GM23338 (cell line): ENCODE data around the gene SLC8A1. TPM values are rescaled to one million over a fixed set of nuclear protein-coding genes. Genes with fewer than 3 reads are reported as not detected.

Experiments
- ATAC-seq: fragments of 200-7000 bp; cut with Tn5 transposase; 3 replicates; pipeline ENCODE4 v1.9.1; 2020
- DNase-seq: peaks from one replicate; pipeline ENCODE4 v3.0.0-alpha.2; 2015; ENCODE audit warnings: low spot score
- H2AFZ ChIP-seq: fragments of 200-600 bp; sonication (generic); 2 replicates; pipeline ENCODE4 v1.8.0; 2016; ENCODE audit warnings: antibody characterized with exemption, mild to moderate bottlenecking, moderate library complexity
- H3F3A ChIP-seq: fragments of 200-600 bp; sonication (generic); replicated peaks from 2 replicates; pipeline ENCODE4 v1.8.0; 2017; ENCODE audit warnings: antibody characterized with exemption, mixed run types, low read depth
- H3K27ac ChIP-seq: fragments of 200-600 bp; sonication (generic); 2 replicates; pipeline ENCODE4 v1.6.1; 2016; ENCODE audit warnings: low read depth
- H3K27me3 ChIP-seq: fragments of 200-600 bp; sonication (generic); 2 replicates; pipeline ENCODE4 v1.8.0; 2016; ENCODE audit warnings: mild to moderate bottlenecking, mixed run types, moderate library complexity; ENCODE audit not compliant: insufficient read depth
- H3K36me3 ChIP-seq: fragments of 200-600 bp; sonication (generic); 2 replicates; pipeline ENCODE4 v1.8.0; 2016; ENCODE audit warnings: mild to moderate bottlenecking; ENCODE audit not compliant: insufficient read depth
- H3K4me1 ChIP-seq: fragments of 200-600 bp; sonication (generic); 2 replicates; pipeline ENCODE4 v1.8.0; 2016; ENCODE audit warnings: mild to moderate bottlenecking, moderate library complexity; ENCODE audit not compliant: insufficient read depth
- H3K4me2 ChIP-seq: fragments of 200-600 bp; sonication (generic); 2 replicates; pipeline ENCODE4 v1.7.1; 2017; ENCODE audit warnings: mixed run types
- H3K4me3 ChIP-seq: fragments of 200-600 bp; sonication (generic); 2 replicates; pipeline ENCODE4 v1.6.1; 2016; ENCODE audit warnings: mixed run types
- H3K79me2 ChIP-seq: fragments of 200-600 bp; sonication (generic); replicated peaks from 2 replicates; pipeline ENCODE4 v1.8.0; 2017; ENCODE audit warnings: mild to moderate bottlenecking; ENCODE audit not compliant: insufficient read depth
- H3K9me2 ChIP-seq: fragments of 200-600 bp; sonication (generic); 2 replicates; pipeline ENCODE4 v1.8.0; 2017; ENCODE audit not compliant: insufficient read depth
- H4K20me1 ChIP-seq: fragments of 200-600 bp; sonication (generic); replicated peaks from 2 replicates; pipeline ENCODE4 v1.8.0; 2017; ENCODE audit warnings: mild to moderate bottlenecking; ENCODE audit not compliant: insufficient read depth
- H3K27ac Mint-ChIP-seq: 2 replicates; pipeline ENCODE4 v1.8.0; 2020; ENCODE audit warnings: inconsistent platforms, mild to moderate bottlenecking, moderate library complexity, mixed read lengths
- H3K27me3 Mint-ChIP-seq: 3 replicates; pipeline ENCODE4 v1.8.0; 2022; ENCODE audit warnings: low read depth, mild to moderate bottlenecking, moderate library complexity, mixed read lengths, inconsistent platforms; ENCODE audit not compliant: insufficient read depth, poor library complexity
- H3K36me3 Mint-ChIP-seq: 3 replicates; pipeline ENCODE4 v1.8.0; 2021; ENCODE audit warnings: low read depth, mild to moderate bottlenecking, inconsistent platforms, moderate library complexity, mixed read lengths
- H3K4me1 Mint-ChIP-seq: 3 replicates; pipeline ENCODE4 v1.8.0; 2020; ENCODE audit warnings: mild to moderate bottlenecking, inconsistent platforms, mixed read lengths
- H3K4me3 Mint-ChIP-seq: 3 replicates; pipeline ENCODE4 v1.8.0; 2021; ENCODE audit warnings: moderate library complexity, mild to moderate bottlenecking, inconsistent platforms, mixed read lengths
- H3K9me3 Mint-ChIP-seq: 3 replicates; pipeline ENCODE4 v1.8.0; 2020; ENCODE audit warnings: moderate library complexity, mild to moderate bottlenecking, inconsistent platforms, mixed read lengths
- CREB1 ChIP-seq: fragments of 250-450 bp; sonication (Bioruptor Pico); IDR thresholded peaks from 2 replicates; pipeline ENCODE4 v1.5.0; 2020; ENCODE audit warnings: low read depth, mild to moderate bottlenecking, moderate library complexity
- CTCF ChIP-seq, 2 experiments: fragments of 200-600 bp in 1 of 2; sonication (generic) in 1 of 2; conservative IDR thresholded peaks; 2 replicates each; pipeline versions ENCODE4 v1.5.1 to v1.6.1; 2016 to 2017; ENCODE audit warnings: antibody characterized with exemption in 2 of 2, low read depth in 2 of 2, mild to moderate bottlenecking in 2 of 2, moderate library complexity in 1 of 2
- ETS1 ChIP-seq: IDR thresholded peaks from 2 replicates; pipeline ENCODE4 v1.6.1; 2016; ENCODE audit warnings: antibody characterized with exemption
- EZH2 ChIP-seq: fragments of 200-600 bp; sonication (generic); IDR thresholded peaks from one replicate; pipeline ENCODE4 v1.8.0; 2017; ENCODE audit warnings: antibody characterized with exemption, mild to moderate bottlenecking, low read depth; ENCODE audit not compliant: unreplicated experiment
- EZH2phosphoT487 ChIP-seq: fragments of 200-600 bp; sonication (generic); IDR thresholded peaks from one replicate; pipeline ENCODE4 v1.8.1; 2018; ENCODE audit warnings: antibody characterized with exemption; ENCODE audit not compliant: unreplicated experiment
- JUNB ChIP-seq: IDR thresholded peaks from one replicate; pipeline ENCODE4 v1.6.1; 2016; ENCODE audit warnings: antibody characterized with exemption; ENCODE audit not compliant: unreplicated experiment
- NANOG ChIP-seq: IDR thresholded peaks from 2 replicates; pipeline ENCODE4 v1.6.1; 2016; ENCODE audit warnings: antibody characterized with exemption, borderline replicate concordance
- POLR2AphosphoS5 ChIP-seq: IDR thresholded peaks from 2 replicates; pipeline ENCODE4 v1.6.1; 2016; ENCODE audit warnings: antibody characterized with exemption, low read depth
- REST ChIP-seq: IDR thresholded peaks from one replicate; pipeline ENCODE4 v1.6.1; 2018; ENCODE audit warnings: antibody characterized with exemption; ENCODE audit not compliant: unreplicated experiment
- STAT1 ChIP-seq: IDR thresholded peaks from one replicate; pipeline ENCODE4 v1.6.1; 2016; ENCODE audit warnings: antibody characterized with exemption; ENCODE audit not compliant: unreplicated experiment
- ZNF114 ChIP-seq: fragments of 250-450 bp; sonication (Bioruptor Pico); IDR thresholded peaks from 2 replicates; pipeline ENCODE4 v1.5.0; 2020; ENCODE audit warnings: mild to moderate bottlenecking, moderate library complexity
- ZNF331 ChIP-seq: fragments of 250-450 bp; sonication (Bioruptor Pico); IDR thresholded peaks from 2 replicates; pipeline ENCODE4 v1.5.0; 2020; ENCODE audit warnings: low read depth, mild to moderate bottlenecking, moderate library complexity
- ZNF462 ChIP-seq: fragments of 250-450 bp; sonication (Bioruptor Pico); IDR thresholded peaks from 2 replicates; pipeline ENCODE4 v1.5.0; 2020; ENCODE audit warnings: mild to moderate bottlenecking, moderate library complexity
- polyA plus RNA-seq: library from polyadenylated mRNA; unstranded; fragments of >200 nt; fragmentation: Nextera tagmentation; extraction: Ambion mirVana; gene quantifications from 2 replicates; pipeline ENCODE4 v1.2.1, GENCODE V29; 2016
- total RNA-seq: library from RNA; depleted of rRNA; stranded (reverse); fragments of >200 nt; shearing (Covaris generic); gene quantifications from 2 replicates; pipeline ENCODE4 v1.2.3, GENCODE V29; 2014

The SLC8A1 gene
- total and polyA plus RNA-seq, 2 experiments from 2014 or later, result 2.5 to 3.3 TPM

GRCh38 chr2:40367652-40368051 lies 84.2 kb downstream of the SLC8A1 start:
- Histone ChIP-seq H2AFZ (no peak overlapping the region), H3K9me2 (no peaks in the 10 kb centered on the region), H3F3A (no peaks in the 10 kb centered on the region), H3K79me2 (no peaks in the 10 kb centered on the region), H3K27me3 (no peaks in the 10 kb centered on the region), H3K4me2 (no peak overlapping the region), H3K4me3 (no peak overlapping the region), H3K4me1 (peaks cover 13% of the 10 kb centered on the region; the same call in 1 of the 2 replicates), H3K36me3 (no peaks in the 10 kb centered on the region), H4K20me1 (no peaks in the 10 kb centered on the region), H3K27ac (no peak overlapping the region)
- DNase-seq (no peak), ATAC-seq (no peak)
- peaks cover 17% of the 10 kb centered on the region for H3K4me1 Mint-ChIP-seq
- no peaks in the 10 kb centered on the region for H3K9me3 Mint-ChIP-seq
- no peaks in the 10 kb centered on the region for H3K27me3 Mint-ChIP-seq
- no peak overlapping the region for H3K4me3 Mint-ChIP-seq
- no peak overlapping the region for H3K27ac Mint-ChIP-seq
- TF ChIP-seq REST (no peak), CREB1 (CRISPR knock-in tag) (no peak), EZH2phosphoT487 (no peak), ETS1 (no peak), ZNF462 (CRISPR knock-in tag) (no peak), CTCF (conservative IDR thresholded peaks at IDR 0.05; ENCODE audit: low read depth in 2 of 2) (no peak), ZNF114 (no peak), NANOG (no peak), EZH2 (no peak), JUNB (no peak), POLR2AphosphoS5 (no peak), ZNF331 (CRISPR knock-in tag) (no peak), STAT1 (no peak)
- H3K36me3 Mint-ChIP-seq, result no peaks in the 10 kb centered on the region
